Type B pancreatic cell (in vitro differentiated cells): Measurements from ENCODE around the gene ERBB2. TPM values are rescaled to one million over a fixed set of nuclear protein-coding genes. Genes with fewer than 3 reads are reported as not detected.
A peak's percentile ranks its signal among the peaks of the same experiment; 100 is the strongest.

Experiments used
- DNase-seq: peaks from one replicate; pipeline ENCODE4 v3.0.0; 2021; ENCODE audit warnings: mixed read lengths; ENCODE audit not compliant: unreplicated experiment; ENCODE audit errors: extremely low spot score
- H3K27ac Mint-ChIP-seq: 2 replicates; pipeline ENCODE4 v1.8.0; 2021; ENCODE audit warnings: mild to moderate bottlenecking, mixed read lengths
- H3K27me3 Mint-ChIP-seq: 2 replicates; pipeline ENCODE4 v1.8.0; 2021; ENCODE audit warnings: mixed read lengths
- H3K36me3 Mint-ChIP-seq: 2 replicates; pipeline ENCODE4 v1.8.0; 2021; ENCODE audit warnings: mixed read lengths
- H3K4me1 Mint-ChIP-seq: one replicate; pipeline ENCODE4 v1.8.0; 2021; ENCODE audit warnings: mixed read lengths; ENCODE audit not compliant: unreplicated experiment
- H3K4me3 Mint-ChIP-seq: 2 replicates; pipeline ENCODE4 v1.8.0; 2021; ENCODE audit warnings: mild to moderate bottlenecking, mixed read lengths
- H3K9me3 Mint-ChIP-seq: 2 replicates; pipeline ENCODE4 v1.8.0; 2021; ENCODE audit warnings: mixed read lengths
- CTCF ChIP-seq: fragments of 200-600 bp; sonication (generic); conservative IDR thresholded peaks from 2 replicates; pipeline ENCODE4 v1.5.0; 2021; ENCODE audit warnings: antibody characterized with exemption, mild to moderate bottlenecking
- total RNA-seq: library from RNA; stranded (reverse); gene quantifications from 2 replicates; pipeline ENCODE4 v1.2.1, GENCODE V29; 2021; ENCODE audit warnings: low replicate concordance

Gene ERBB2
- total RNA-seq, 1 donor from 2014 or later, result 123 TPM

GRCh38 chr17:39675390-39676082, 24.3 kb upstream of the ERBB2 start:
- Mint-ChIP-seq H3K27ac (peak overlapping the region; percentile 96), H3K4me3 (peak overlapping the region; percentile 74), H3K9me3 (no peaks in the 10 kb centered on the region), H3K36me3 (no peaks in the 10 kb centered on the region), H3K4me1 (peaks cover 10% of the 10 kb centered on the region), H3K27me3 (peaks cover 3% of the 10 kb centered on the region)
- no peak for TF ChIP-seq CTCF
- DNase-seq, result no peak

DNA sequence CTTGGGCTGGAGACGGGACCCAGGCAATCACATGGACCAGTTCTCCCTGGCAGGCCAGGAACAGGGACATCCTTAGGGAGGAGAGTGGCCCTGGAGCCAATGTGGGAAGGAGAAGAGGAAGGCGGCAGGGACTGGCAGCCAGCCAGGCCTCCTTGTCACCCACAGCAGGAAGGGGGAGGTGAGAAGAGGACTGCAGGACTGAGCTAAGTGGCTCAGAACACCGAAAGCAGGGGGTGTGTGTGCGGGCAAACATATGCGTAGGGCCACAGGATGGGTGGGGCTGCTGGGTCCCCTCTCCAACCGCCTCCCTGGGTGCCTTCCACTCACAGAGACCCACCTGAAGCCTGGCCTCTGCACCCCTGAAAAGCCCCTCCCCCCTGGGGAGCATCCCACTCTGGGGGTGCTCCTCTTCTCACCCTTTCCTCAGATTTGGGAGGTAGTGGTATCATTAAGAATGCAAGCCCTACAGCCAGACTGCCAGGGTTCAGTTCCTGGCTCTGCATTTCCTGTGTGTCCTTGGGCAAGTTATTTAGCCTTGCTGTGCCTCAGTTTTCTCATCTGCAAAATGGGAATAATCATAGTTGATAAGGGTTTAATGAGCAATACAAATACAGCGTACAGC, 23.6 kb upstream of the ERBB2 start:
- H3K27me3 Mint-ChIP-seq, result peaks cover 3% of the 10 kb centered on the region
- DNase-seq, result no peak
- peak overlapping the region; percentile 96 for H3K27ac Mint-ChIP-seq

DNA sequence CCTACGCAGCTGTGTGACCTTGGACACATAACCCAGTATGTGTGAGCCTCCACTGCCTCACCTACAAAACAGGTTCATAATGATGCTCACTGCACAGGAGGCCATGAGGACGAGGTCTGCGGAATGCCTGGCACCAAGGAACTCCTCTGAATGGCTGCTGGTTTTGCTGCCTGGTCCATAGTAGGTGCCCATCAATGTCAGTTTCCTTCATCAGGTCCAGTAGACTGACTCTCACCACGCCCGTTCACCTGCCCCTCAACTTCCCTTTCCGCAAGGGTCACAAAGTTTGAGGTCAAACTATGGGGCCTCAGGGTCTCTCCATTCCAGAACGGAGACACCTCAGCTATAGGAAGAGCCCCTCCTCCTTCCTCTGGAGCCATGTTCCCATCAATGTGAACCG, 22.8 kb upstream of the ERBB2 start:
- Mint-ChIP-seq H3K27ac (peak overlapping the region; percentile 11), H3K9me3 (no peaks in the 10 kb centered on the region), H3K36me3 (no peaks in the 10 kb centered on the region), H3K4me3 (no peak overlapping the region), H3K27me3 (no peaks in the 10 kb centered on the region), H3K4me1 (peaks cover 10% of the 10 kb centered on the region)
- TF ChIP-seq CTCF, result no peak
- no peak for DNase-seq

More for the DNA sequence above, 23.6 kb upstream of the ERBB2 start:
- Mint-ChIP-seq H3K4me1 (peaks cover 10% of the 10 kb centered on the region), H3K4me3 (peak overlapping the region; percentile 49), H3K9me3 (no peaks in the 10 kb centered on the region), H3K36me3 (no peaks in the 10 kb centered on the region)
- no peak for TF ChIP-seq CTCF

DNA sequence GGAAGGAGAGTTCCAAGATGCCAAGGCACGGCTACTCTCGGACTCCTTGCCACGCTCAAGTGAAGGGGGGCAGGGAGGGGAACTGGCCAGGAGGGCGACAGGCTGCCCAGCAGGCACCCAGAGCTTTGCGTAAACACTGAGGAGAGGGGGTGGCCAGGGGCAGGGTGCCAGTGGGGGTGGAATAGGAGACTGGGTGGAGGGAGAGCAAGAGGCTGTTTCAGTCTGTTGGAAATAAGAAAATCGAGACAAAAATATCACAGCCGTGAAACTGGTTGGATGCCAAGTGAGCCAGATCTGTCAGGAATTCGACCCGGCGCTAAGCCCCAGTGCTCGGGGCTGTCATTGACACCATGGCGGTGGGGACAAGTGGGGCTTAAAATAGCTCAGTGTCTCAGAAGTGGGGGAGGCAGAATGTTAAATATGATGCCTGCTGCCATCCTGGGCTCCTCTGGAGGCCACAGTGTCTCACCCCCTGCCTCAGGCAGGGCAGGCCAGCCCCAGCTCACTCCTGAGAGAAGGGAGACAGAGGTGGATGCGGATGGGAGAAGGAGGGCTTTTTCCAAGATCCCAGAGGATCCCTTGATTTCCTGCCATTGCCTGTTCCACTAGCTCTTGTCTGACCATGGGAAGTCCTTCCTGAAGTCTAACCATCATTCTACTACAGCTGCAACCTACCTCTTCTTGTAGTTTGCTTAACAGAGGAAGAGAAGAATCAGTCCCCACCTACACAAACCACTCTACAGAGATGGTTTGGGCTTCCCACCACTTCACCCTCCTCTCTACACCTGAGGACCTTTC, 22.1 kb upstream of the ERBB2 start:
- H3K9me3 Mint-ChIP-seq, result no peaks in the 10 kb centered on the region
- H3K36me3 Mint-ChIP-seq, result no peaks in the 10 kb centered on the region
- no peak overlapping the region for H3K4me3 Mint-ChIP-seq
- H3K27ac Mint-ChIP-seq, result no peak overlapping the region
- DNase-seq, result no peak
- no peaks in the 10 kb centered on the region for H3K27me3 Mint-ChIP-seq
- H3K4me1 Mint-ChIP-seq, result peaks cover 10% of the 10 kb centered on the region
- TF ChIP-seq CTCF, result no peak

- no peaks in the 10 kb centered on the region for H3K36me3 Mint-ChIP-seq
- H3K9me3 Mint-ChIP-seq, result no peaks in the 10 kb centered on the region
- peak overlapping the region; percentile 55 for H3K27ac Mint-ChIP-seq
- H3K4me1 Mint-ChIP-seq, result peaks cover 10% of the 10 kb centered on the region
- no peak overlapping the region for H3K4me3 Mint-ChIP-seq
- TF ChIP-seq CTCF, result no peak
- no peak for DNase-seq
- H3K27me3 Mint-ChIP-seq, result no peaks in the 10 kb centered on the region
These were observed 21.3 kb upstream of the ERBB2 start for GRCh38 chr17:39678340-39679116.
